Thoracic aorta (tissue), 2 donors: ENCODE results near the gene C17orf67. TPM values are rescaled to one million over a fixed set of nuclear protein-coding genes. Genes with fewer than 3 reads are reported as not detected.

Experiments
- ATAC-seq: fragments of 150-250 bp; one replicate; pipeline ENCODE4 v1.8.0; 2017; ENCODE audit warnings: low read depth; ENCODE audit not compliant: insufficient number of reproducible peaks, low FRiP score
- DNase-seq: peaks from one replicate; pipeline ENCODE4 v3.0.0-alpha.2; 2020; ENCODE audit warnings: low spot score
- H3K27ac ChIP-seq, 2 donors: fragments of 200-600 bp; sonication (generic); 1 replicate in 1 of 2; 2 replicates in 1 of 2; pipeline ENCODE4 v1.5.1; 2016; ENCODE audit warnings: mild to moderate bottlenecking in 2 of 2, moderate library complexity in 2 of 2
- H3K27me3 ChIP-seq: fragments of 200-600 bp; sonication (generic); replicated peaks from 2 replicates; pipeline ENCODE4 v1.6.0; 2016; ENCODE audit warnings: mild to moderate bottlenecking; ENCODE audit not compliant: insufficient read depth
- H3K36me3 ChIP-seq: fragments of 200-600 bp; sonication (generic); one replicate; pipeline ENCODE4 v1.5.1; 2016
- H3K4me1 ChIP-seq, 2 donors: fragments of 200-600 bp; sonication (generic); 1 replicate in 1 of 2; 2 replicates in 1 of 2; pipeline versions ENCODE4 v1.5.1 to v1.6.0; 2016; ENCODE audit warnings: low read depth in 2 of 2, mild to moderate bottlenecking in 1 of 2; ENCODE audit not compliant: control insufficient read depth in 1 of 2
- H3K4me3 ChIP-seq: fragments of 200-600 bp; sonication (generic); 2 replicates; pipeline ENCODE4 v1.5.1; 2016; ENCODE audit warnings: mild to moderate bottlenecking
- H3K9me3 ChIP-seq: fragments of 200-600 bp; sonication (generic); 2 replicates; pipeline ENCODE4 v1.5.1; 2016
- total RNA-seq, 2 donors: library from RNA; depleted of rRNA; stranded (reverse); fragments of >200 nt; gene quantifications; one replicate each; pipeline versions ENCODE4 v1.1.0 to v1.2.3, GENCODE V29; 2016
- TF ChIP-seq, protein P1 (sequence below): fragments of 200-600 bp; sonication (generic); IDR thresholded peaks from one replicate; pipeline ENCODE4 v1.5.1; 2019; ENCODE audit warnings: antibody characterized with exemption

The C17orf67 gene
- total RNA-seq, 2 donors from 2014 or later = 1.3 to 2.4 TPM

DNA sequence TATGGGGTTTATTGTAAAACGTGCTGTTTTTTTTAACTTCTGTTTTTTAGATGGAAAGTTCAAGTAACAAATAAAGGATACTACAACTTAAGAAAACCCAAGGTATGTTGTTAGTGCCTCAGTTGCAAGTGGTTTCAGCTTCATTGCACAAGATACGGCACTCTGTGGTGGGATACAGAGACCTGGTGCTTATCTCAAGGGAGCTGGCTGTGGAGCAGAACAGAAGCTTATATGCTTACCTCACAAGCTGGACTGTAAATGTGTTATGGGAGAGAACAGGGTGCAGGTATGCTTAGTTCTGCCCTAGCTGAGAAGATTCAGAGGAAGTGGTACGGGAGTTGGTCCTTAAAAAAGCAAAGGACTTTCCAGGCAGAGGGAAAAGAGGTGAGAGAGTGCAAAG is 15.4 kb upstream of the C17orf67 start:
- H3K36me3 ChIP-seq = peaks cover 13% of the 10 kb centered on the region
- no peaks in the 10 kb centered on the region for H3K9me3 ChIP-seq
- DNase-seq (no peak), ATAC-seq (no peak)
- no peak overlapping the region for H3K4me3 ChIP-seq
- no peak overlapping the region for H3K27ac ChIP-seq
- H3K4me1 ChIP-seq = no peaks in the 10 kb centered on the region
- no peaks in the 10 kb centered on the region for H3K27me3 ChIP-seq
- TF ChIP-seq, protein P1, sequence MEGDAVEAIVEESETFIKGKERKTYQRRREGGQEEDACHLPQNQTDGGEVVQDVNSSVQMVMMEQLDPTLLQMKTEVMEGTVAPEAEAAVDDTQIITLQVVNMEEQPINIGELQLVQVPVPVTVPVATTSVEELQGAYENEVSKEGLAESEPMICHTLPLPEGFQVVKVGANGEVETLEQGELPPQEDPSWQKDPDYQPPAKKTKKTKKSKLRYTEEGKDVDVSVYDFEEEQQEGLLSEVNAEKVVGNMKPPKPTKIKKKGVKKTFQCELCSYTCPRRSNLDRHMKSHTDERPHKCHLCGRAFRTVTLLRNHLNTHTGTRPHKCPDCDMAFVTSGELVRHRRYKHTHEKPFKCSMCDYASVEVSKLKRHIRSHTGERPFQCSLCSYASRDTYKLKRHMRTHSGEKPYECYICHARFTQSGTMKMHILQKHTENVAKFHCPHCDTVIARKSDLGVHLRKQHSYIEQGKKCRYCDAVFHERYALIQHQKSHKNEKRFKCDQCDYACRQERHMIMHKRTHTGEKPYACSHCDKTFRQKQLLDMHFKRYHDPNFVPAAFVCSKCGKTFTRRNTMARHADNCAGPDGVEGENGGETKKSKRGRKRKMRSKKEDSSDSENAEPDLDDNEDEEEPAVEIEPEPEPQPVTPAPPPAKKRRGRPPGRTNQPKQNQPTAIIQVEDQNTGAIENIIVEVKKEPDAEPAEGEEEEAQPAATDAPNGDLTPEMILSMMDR = no peak

DNA sequence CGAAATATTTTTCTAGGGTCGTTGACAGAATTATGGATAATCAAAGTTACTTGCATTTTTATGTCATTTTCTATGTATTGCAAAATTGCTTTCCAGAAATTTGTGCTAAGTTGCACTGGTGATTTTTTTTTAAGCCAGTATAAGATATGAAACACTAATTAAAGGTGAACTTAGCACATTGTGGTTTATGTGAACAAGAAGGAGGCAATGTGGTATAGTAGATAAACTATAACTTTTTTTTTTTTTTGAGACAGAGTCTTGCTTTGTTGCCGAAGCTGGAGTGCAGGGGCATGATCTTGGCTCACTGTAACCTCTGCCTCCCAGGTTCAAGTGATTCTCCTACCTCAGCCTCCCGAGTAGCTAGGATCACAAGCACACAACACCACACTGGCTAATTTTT is 13.4 kb upstream of the C17orf67 start:
- DNase-seq (no peak), ATAC-seq (no peak)
- H3K27ac ChIP-seq = no peak overlapping the region
- peaks cover 13% of the 10 kb centered on the region for H3K36me3 ChIP-seq
- H3K27me3 ChIP-seq = no peaks in the 10 kb centered on the region
- no peak overlapping the region for H3K4me3 ChIP-seq
- TF ChIP-seq, protein P1 = no peak
- H3K4me1 ChIP-seq = no peaks in the 10 kb centered on the region
- H3K9me3 ChIP-seq = no peaks in the 10 kb centered on the region

DNA sequence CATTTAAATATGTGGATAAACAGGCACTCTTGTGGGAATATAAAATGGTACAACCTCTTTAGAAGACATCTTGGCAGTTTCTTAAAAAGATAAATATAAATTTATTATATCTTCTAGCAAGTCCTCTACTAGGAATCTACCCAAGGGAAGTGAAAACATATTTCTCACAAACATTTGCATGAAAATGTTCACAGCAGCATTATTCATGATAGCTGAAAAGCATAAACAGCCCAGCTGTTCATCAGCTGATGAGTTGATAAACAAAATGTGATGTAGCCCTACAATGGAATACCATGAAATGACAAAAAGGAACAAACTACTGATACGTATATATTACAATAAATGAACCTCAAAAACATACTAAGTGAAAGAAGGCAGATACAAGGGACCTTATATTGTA is 12.2 kb upstream of the C17orf67 start:
- TF ChIP-seq, protein P1 = no peak
- no peaks in the 10 kb centered on the region for H3K27me3 ChIP-seq
- H3K36me3 ChIP-seq = peaks cover 13% of the 10 kb centered on the region
- no peaks in the 10 kb centered on the region for H3K4me1 ChIP-seq
- no peak overlapping the region for H3K4me3 ChIP-seq
- ATAC-seq = no peak
- no peak overlapping the region for H3K27ac ChIP-seq
- no peak for DNase-seq
- no peaks in the 10 kb centered on the region for H3K9me3 ChIP-seq

DNA sequence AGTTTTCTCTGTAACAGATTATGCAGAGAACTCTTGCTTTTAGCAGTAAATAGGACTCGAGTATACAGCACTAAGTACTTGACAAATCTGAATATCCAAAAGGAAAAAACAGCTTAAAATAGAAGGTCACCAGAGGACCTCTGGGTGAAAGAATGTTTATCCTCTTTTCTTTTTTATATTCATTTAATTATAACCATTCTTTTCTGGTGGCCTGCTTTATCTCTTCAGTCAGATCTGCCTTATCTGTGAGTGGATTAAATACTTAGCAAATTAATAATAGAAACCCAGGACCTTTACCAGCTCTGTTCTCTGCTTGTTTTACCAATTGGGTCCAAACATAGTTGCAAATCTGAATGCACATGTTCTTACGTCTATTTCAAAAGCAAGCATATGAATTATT is 8.9 kb upstream of the C17orf67 start:
- TF ChIP-seq, protein P1 = no peak
- ATAC-seq (no peak), DNase-seq (no peak)
- no peak overlapping the region for H3K4me3 ChIP-seq
- no peaks in the 10 kb centered on the region for H3K9me3 ChIP-seq
- H3K4me1 ChIP-seq = no peaks in the 10 kb centered on the region
- no peaks in the 10 kb centered on the region for H3K36me3 ChIP-seq
- no peak overlapping the region for H3K27ac ChIP-seq
- H3K27me3 ChIP-seq = no peaks in the 10 kb centered on the region

DNA sequence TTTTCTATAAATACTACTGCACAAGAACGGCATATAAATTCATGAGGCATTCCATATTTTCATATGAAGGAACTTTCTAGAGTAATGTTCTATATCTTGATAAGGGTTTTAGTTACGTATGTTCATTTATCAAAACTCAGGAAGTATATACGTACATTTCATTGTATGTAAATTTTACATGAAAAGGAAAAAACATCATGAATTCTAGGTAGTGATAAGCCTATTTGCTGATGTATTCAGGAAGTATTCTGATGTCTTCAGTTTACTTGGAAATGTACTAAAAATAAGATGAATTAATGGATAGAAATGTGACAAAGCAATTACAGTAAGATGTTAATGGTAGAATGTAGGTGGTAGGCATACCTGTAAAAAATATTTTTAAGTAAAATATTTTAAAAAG is 5.0 kb upstream of the C17orf67 start:
- Histone ChIP-seq H3K4me1 (peaks cover 0 to 18% of the 10 kb centered on the region in 2 donors), H3K36me3 (no peaks in the 10 kb centered on the region), H3K4me3 (no peak overlapping the region), H3K27me3 (no peaks in the 10 kb centered on the region), H3K27ac (no peak overlapping the region), H3K9me3 (no peaks in the 10 kb centered on the region)
- TF ChIP-seq, protein P1 = no peak
- ATAC-seq = no peak
- no peak for DNase-seq
